COR-L47 (cell line): Measurements from ENCODE around the gene FRAS1.
A peak's percentile ranks its signal among the peaks of the same experiment; 100 is the strongest.

Experiments used
- DNase-seq: peaks from one replicate; lab custom pipeline; 2025; lab: John Stamatoyannopoulos, UW

Gene FRAS1

DNA sequence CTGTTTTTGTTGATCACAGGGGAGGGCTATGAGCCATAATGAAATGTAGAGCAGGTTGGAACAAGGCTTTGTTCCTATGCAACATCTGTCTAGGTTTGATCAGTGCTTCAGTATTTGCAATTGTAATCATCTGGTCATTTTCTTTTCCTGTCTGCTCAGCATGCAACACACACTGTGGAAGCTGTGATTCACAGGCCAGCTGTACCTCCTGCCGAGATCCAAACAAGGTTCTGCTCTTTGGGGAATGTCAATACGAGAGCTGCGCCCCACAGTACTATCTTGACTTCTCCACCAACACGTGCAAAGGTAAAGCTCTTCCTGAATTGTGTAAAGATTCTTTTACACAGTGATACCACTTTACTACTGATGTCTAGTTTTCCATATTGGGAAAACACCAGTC is 312.6 kb downstream of the FRAS1 start:
- DNase-seq, result peak; percentile 78

DNA sequence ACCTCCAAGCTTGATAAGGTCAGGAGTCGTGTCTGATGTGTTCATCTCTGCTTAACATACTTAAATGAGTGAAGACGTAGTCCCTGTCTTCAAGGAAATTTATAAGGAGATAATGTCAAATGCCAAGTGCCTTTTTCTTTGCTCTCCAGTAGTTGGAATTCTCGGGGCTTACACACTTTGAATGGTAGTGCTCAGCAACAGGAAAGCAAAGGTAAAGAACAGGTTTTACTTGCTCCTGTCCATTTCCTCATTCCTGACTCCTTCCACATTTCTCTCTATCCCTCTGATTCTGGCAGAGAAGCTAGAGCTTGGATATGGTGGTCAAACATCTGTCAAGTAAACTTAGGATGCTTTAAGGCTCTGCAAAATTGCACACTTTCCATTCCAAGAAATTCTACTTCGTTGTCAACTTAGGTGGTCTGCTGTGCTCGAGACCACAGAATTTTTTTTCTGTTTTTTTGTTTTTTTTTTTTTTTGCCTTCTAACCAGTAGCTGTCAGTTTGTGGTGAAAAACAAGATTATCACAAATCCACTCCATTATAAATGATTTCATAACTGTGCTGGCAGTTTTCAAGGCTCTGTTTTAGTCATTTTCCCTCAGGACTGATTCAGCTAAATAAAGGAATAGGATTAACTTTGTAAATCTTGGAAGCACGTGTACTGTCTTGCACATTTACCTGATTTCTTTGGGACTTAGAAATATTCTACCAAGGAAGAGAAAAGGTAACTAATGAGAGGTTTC is 313.7 kb downstream of the FRAS1 start:
- no peak for DNase-seq

DNA sequence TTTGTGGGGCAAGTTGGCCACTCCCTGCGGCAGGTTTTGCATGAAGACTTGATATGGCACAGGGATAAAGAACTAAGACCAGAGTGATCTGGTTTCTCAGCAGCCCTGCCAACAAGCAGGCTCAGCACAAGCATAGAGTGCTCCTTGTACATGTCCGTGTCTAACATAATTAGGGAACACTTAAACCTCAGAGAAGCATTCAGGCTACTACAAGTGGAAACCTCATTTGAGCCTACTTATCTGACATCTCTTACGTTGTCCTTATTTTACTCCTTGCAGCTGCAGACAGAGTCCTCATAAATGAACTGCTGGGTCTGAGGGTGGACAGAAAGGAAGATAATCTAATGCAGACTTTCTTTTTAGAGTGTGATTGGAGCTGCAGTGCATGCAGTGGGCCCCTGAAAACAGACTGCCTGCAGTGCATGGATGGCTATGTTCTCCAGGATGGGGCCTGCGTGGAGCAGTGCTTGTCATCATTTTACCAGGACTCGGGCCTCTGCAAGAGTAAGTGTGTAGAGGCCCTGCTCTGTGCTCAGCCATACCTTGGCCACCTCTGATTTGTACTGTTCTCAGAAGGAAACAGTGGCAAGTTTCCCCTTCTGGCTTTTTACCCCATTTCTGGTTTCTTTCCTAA is 315.3 kb downstream of the FRAS1 start:
- DNase-seq, result no peak

DNA sequence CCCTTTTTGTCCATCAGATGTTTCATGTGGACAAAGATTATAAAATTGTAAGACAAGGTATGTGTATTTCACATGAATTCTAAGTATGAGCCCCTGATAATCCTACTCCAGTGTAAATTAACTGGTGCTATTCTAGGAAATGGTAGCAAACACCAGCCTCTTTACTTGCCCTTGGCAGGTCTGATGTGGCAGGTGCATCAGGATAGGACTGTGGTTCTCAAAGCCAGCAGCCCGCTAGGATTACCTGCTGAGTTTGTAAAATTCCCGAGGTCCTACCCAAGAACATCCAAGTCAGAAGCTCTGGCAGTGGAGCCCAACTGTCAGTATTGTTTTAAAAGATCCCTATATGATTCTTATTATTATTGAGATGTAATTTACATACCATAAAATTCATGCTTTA is 320.4 kb downstream of the FRAS1 start:
- DNase-seq, result no peak

DNA sequence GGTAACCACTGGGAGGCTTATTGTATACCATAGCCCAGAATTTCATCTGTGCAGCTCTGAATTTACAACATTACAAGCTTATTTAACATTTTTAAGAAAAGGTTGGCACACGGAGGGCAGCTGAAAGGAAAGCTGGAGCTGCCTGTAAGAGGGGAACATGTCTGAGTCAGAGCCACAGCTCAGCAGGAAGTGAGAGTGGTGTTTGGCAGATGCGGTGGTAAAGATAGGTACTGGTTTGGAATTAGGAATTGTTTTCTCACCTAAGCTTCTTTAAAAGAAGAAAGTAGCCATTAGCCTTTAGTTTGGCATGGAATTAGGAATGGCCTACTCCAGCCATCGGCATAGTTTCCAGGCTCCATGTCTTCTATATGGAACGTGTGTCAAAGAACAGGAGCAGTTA is 321.9 kb downstream of the FRAS1 start:
- DNase-seq, result no peak

DNA sequence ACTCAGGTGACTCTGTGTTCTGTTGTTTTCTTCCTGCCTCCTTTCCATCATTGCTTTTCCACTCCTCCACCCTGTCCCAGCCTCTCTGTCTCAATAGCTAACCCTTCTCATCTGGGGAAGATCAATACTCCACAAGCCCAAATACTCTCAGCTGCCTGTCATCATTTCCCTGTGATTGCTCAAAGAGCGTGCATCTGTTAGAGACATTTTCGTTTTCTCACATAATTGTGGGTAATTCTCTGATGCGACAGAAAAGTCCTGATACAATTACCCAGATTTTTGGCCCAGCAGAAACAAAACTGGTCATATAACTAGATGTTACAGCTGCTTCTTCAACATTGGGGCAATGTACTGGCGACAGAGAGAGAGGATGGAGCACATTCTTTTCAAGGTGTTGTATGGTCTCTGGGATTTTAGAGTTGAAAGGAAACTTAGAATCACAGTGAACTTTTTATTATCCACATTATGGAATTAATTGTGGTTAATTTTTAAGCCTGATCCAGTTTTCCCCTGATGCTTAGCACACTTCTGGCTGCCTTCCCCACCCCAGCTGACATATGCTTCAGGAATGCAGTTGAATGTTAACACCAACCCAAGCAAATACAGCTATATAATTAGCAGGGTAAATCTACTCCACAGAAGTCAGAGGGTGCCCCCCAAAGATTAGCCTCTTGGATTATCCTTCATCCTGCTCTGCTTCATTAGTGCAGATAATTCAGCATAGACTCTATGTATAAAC is 323.0 kb downstream of the FRAS1 start:
- DNase-seq, result no peak

DNA sequence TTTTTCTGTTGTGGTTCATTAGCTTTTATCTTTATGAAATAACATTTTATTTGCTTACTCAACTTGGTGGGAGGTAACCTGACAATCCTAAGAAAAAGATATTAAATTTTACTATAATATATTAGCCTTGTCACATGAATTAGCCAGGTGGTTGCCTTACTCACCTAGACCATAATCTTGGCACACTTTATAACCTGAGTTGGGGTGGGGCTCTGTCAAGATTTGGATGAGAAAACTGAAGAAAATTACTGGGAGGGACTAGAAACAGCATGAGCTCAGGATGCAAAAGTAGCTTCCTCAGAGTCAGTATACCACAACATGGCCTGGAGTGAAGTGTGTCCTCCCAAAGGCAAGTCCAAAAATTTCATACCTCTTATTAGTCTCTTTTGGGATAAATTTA is 329.6 kb downstream of the FRAS1 start:
- DNase-seq, result no peak

DNA sequence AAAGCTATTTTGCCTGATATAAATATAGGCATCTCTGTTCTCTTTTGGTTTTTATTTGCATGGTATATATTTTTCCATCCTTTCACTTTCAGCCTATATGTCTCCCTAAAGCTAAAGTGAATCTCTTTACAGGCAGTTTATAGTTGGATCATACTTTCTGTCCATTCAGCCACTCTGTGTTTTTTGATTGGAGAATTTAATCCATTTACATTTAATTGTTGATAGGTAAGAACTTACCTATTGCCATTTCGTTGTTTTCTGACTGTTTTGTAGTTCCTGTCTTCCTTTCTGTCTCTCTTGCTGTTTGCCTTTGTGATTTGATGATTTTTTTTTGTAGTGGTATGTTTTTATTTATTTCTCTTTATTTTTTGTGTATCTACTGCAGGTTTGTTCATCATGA is 338.5 kb downstream of the FRAS1 start:
- no peak for DNase-seq

DNA sequence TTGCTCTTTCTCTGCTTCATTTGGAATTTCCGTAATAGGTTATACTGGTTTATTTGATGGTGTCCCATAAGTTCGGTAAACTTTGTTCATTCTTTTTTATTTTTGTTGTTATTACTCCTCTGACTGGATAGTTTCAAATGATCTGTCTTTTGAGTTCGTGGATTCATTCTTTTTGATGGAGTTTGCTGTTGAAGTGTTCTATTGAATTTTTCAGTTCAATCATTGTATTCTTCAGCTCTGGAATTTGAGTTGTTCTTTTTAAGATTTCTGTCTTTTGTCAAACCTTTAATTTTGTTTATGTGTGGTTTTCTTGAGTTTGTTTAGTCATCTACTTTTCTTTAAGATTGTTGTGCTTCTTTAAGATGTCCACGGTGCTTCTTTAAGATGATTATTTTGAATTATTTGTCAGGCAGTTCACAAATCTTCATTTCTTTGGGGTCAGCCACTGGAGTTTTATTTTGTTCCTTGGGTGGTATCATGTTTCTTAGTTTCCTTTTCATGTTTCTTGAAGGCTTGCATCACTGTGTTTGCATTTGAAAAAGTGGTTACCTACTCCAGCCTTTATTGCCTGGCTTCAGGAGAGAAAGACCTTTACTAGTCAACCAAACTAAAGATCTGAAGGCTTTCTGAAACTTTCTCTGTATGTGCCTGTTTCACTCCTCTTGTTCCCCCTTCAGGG is 339.6 kb downstream of the FRAS1 start:
- DNase-seq, result no peak

DNA sequence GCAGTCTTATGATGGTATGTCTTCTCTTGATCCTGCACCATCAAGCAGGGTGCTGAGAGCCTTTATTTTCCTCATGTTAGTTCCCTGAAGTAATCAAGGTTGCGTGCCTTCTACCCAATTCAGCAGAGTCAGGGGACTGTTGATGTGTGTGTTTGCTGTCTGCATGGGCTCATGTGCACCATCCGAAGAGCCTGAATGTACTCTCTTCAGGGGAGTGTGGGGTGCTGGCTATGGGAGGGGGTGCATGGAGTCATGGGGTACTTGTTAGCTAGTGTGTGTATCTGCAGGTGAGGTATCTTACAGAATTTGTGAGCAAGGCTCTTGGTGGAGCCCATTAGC is 340.1 kb downstream of the FRAS1 start:
- no peak for DNase-seq

DNA sequence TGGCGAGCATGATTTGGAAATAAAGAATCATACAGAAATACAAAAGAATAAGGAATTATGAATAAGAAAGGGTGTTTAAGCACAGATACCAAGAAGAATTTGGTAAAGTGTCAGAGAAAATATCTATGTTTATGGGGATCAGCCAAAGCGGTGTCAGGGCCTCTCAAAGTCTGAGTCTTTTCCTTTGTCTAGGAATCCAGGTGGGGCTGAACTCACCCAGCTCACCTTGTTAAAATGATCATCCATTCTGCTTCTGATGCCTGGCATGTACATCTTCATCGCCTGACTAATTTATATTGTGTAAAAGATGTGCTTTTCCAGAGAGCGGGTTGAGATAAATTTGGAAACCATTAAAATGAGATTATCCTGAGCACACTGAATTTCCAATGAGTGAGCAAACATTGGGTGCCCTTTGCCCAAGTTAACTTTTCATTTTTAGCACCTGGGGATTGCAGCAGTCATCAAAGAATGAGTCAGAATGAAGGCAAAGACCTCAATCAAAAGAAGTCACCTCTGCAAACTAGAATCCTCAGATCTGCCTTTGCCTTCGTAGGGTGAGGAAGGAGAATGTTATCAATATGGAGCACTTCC is 352.6 kb downstream of the FRAS1 start:
- DNase-seq, result no peak

DNA sequence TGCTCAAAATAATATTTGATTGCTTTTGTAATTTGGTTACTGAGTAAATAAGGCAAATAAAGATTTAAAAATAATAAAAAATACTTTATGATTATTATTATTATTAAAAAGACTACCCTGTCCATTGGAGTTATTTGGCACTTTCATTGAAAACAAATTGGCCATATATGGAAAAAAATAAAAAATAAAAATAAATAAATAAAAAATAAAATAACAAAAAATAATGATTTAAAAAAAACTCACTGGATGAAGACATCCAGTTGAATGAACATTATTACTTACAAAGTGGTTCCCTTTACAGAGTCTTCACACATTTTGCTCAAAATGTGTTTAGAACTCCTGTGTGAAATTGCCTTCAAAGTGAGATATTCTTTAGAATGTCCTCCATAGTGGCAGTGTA is 353.1 kb downstream of the FRAS1 start:
- no peak for DNase-seq

DNA sequence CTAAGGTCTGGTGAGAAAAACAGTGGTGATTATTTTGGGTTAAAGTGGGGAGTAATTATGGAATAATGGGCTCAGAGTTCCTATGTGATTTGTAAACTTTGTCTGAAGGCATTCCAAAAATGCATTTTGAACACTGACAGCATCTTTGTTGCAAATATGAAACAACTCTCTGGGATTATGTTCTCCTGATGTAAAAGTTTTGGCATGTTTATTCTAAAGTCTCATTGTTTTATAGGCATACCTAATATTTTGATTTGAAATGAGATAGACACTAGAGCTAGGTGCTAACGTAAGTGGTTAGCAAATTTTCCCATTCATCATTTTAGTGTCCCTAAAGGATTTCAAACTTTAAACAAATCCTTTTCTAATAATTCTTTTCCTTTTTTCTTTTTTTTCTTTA is 353.6 kb downstream of the FRAS1 start:
- DNase-seq, result no peak

DNA sequence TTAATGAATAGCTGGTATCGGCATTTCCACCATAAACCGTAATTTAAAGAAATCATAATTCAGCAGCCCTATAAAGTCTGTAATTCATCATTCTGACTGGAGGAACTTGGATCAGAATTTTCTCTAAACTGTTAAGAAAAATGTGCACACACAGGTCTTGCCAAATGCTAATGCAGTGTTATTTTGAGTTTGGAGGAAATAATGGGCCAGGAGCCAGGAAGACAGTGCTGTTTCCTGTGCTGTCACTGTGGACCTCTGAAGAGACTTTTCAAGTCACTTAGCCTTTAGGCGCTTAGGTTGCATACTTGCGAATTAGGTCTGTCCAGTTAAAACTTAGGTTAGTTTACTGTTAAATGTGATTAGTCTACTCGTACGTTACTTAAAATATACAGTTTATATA is 357.0 kb downstream of the FRAS1 start:
- no peak for DNase-seq

DNA sequence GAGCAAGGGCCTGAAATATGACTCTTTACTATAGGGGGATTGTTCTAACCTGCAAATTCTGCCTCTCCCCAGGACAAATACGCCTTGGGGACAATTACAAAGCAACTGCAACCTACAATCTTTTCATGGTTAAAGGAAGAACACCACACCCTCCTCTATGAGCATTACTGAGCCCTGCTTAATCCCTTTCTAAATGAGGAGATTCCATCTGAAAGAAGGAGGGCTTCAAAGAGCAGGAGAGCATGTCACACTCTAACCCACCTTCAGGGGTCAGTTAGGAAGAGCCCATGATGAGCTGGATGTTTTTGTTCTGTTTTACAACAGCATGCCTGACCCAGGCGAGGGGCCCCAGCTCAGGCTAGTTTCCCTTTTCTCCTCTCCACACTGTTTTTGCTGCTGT is 360.5 kb downstream of the FRAS1 start:
- DNase-seq, result no peak

DNA sequence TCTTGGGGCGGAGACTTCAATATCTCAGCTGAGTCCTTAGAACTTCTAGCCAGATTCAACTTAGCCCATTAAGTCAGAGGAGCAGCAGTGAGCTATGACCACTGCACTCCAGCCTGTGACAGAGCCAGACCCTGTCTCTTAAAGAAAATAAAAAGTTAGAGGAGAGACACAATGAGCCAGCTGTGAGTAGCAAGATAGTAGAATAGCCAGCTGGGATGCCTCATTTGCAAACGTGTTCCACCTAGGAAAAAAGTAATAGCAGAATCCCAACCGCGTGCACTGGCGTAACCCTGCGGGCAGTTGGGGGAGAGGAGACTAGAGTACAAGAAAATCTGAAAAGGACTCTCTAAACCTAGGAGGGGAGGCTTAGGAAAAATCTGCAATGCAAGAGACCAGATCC is 361.3 kb downstream of the FRAS1 start:
- DNase-seq, result no peak

DNA sequence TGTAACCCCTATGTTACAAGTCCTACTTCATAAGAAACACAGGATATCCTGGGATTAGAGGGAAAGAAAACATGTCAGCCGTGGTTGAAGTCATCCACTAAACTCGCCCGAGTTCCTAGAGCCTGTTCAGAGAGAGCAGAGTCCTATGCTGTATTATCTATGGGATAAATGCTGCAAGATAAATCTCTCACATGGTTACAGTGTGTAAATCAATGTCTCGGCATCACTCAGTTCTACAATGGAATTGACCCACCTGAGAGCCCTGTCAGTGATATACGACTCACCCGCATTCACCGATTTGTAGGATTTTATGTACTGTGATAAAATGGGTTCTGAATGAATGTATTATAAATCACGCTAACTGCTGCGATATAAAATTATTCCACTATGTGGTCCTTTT is 366.7 kb downstream of the FRAS1 start:
- DNase-seq, result no peak

DNA sequence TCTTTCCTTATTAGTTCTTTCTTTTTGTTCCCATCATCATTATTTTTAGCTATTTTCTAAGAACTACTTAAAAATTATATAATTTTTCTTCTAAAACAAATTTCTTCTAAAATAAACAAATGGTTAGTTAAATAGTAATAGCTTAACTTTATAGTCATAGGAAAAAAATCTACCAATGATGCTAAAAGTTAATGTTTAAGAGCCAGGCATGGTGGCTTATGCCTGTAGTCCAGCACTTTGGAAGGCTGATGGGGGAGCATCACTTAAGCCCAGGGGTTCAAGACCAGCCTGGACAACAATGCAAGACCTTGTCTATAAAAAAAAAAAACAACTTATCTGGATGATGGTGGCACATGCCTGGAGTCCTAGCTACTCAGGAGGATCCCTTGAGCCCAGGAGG is 367.3 kb downstream of the FRAS1 start:
- DNase-seq, result no peak

DNA sequence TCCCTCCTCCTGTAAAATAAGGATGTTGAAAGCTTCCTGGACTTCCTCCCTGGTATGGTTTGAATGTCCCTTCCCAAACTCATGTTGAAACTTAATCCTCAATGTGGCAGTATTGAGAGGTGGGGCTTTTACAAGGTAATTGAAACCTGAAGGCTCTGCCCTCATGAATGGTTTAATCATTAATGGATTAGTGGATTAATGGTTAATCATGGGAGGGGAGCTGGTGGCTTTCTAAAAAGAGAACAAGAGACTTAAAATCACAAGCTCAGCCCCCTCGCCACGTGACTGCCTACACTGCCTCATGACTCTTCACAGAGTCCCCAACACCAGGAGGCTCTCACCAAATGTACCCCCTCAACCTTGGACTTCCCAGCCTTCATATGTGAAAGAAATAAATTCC is 369.8 kb downstream of the FRAS1 start:
- DNase-seq, result no peak

DNA sequence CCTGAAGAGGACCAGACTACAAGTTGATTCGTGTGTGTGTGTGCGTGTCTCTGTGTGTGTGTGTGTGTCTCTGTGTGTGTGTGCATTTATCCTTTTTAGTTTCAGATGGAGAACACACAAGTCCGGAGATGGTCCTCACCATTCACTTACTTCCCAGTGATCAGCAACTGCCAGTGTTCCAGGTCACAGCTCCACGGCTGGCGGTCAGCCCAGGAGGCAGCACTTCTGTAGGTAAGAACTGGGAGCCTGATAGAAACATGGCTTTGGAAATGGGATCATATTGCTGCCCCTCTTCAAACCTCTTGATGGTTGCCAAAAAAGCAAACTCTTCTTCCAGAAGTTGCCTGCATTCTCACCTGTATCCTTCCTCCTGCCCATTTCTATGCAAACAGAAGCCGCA is 371.9 kb downstream of the FRAS1 start:
- DNase-seq, result no peak

DNA sequence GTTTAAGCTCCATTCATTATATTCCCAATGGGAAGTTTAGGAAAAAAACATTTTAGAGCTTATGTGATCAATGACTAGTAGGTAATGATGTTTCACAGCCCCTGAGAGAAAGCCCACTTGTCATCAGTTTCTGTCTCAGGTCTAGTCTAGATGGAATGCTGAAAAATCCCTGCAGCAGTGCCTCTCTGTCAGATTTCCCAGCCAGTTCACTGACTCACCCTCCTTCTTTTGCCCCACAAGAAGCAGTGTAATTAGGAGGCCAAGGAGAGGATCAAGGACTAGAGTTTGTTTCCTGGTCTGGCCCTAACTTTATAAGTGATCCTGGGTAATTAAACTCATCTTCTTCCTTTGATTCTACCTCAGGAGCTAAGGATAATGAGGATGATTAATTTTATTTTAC is 375.8 kb downstream of the FRAS1 start:
- DNase-seq, result no peak

DNA sequence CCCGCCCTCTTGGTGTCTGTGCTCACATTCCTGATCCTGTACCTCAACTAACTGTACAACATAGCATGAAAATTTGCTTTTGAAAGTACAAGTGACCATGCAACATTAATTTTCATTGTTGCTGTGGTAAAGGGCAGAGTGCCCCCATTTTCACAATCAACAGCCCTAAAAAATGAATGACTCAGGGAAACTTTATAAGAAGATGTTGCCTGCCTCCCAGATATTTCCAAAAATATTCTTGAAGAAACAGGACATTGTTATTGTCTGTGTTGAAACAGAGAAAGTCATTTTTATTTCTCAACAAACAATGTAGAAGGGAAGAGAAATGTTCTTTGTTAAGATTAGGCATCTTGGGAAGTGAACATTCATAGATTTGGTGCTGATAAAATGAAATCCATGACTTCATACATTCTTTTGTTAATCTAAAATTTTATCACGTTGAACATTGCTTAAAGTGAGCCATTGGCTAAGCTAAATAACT is 380.5 kb downstream of the FRAS1 start:
- no peak for DNase-seq
